Uterus (tissue), 2 donors: ENCODE data around the gene ERC2.

Experiments
- CTCF ChIP-seq, 4 experiments: fragments of 200-600 bp in 2 of 4; fragments of 450-650 bp in 2 of 4; sonication (generic) in 2 of 4; IDR thresholded peaks; one replicate each; pipeline ENCODE4 v1.5.1; 2016 to 2019; ENCODE audit warnings: antibody characterized with exemption in 4 of 4, mild to moderate bottlenecking in 2 of 4, moderate library complexity in 1 of 4
- POLR2A ChIP-seq, 2 donors: fragments of 450-650 bp; IDR thresholded peaks; one replicate each; pipeline ENCODE4 v1.6.1; 2016; ENCODE audit warnings: antibody characterized with exemption in 2 of 2, mild to moderate bottlenecking in 1 of 2, moderate library complexity in 1 of 2

- TF ChIP-seq CTCF (IDR thresholded peaks at IDR 0.05) (no peak), POLR2A (IDR thresholded peaks at IDR 0.05) (no peak)
Observed at GRCh38 chr3:55633333-55633732, 834.9 kb downstream of the ERC2 start.
